ENCODE data around the gene TDRKH.
"Not testable (repeated sequence)": the region's sequence is repeated elsewhere in the genome, so short reads cannot be mapped to it uniquely, and the experiment has no call there.

TDRKH gene

DNA sequence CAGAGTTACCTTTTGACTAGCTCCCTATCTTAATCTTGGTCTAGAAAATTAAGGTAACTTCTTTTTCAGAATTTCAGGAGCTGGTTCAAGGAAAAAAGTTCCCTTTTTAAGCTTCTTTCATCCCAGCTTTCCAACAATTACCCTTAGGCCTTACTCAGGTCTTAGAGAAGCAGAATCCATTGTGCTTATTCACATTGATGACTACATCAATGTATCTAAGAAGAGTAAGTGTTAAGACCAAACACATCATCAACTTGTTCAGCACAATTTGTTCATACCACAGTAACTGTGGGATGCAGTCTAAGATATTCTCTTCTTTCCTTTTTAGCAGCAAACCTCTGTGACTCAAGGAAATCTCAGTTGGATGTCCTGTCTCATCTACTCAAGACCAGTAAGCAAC, 31.1 kb downstream of the TDRKH start:
- DNase-seq: no peak

- DNase-seq: no peak
Measured at GRCh38 chr1:151756291-151756690, 34.0 kb downstream of the TDRKH start.

DNA sequence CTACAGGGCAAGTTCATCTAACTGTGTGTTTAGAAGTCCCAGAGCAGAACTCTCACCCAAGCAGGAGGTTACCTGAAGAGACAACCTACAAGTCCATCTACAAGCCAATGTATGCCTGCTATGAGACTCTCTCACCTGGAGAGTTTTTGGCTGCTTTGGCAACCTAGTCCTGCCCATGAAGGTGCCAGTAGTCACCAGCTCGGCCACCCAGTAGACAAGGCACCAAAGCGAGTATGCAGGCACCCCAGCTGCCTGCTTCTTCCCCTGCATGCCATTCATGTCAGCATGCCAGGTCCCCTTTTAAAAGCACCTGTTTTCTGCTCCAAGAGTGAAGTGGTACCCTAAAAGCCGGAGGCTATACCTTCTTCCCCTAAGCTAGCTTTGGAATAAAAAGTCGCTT, 48.8 kb downstream of the TDRKH start:
- no peak for DNase-seq

DNA sequence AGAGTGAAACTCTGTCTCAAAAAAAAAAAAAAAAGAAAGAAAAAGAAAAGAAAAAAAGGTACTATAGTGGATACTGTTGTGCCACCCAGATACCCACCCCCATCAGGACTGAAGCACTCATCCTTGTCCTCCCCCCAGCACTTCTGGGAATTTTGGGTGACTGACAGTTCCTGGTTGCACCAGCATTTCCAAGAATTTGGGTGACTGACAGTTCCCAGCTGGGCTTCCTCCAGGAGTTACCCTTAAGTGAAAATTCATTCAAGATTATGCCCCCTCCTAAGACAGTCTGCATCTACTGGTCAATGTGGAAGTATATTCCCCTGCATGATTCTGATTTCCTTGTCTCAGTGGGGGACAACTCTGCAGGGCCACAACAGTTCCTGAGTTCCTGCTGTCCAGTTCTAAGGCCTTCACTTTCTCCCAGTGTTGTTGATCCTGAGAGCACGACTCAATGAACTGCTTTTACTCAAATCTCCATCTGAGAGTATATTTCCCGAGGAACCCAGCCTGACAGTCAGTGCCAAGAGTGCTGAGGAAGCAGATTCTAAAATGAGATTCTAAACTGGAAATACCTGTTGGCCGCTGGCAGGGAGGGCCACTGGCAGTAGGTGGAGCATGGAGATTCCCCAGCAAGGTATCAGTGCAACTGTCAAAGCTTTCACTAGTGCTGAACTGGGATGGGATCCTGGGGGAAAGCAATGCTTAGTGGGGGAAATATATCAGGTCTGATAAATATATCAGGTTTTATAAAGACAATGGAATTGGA, 50.5 kb downstream of the TDRKH start:
- DNase-seq: no peak

- DNase-seq: no peak
Measured at GRCh38 chr1:151737479-151737878, 52.8 kb downstream of the TDRKH start.

GRCh38 chr1:151737026-151737425, 53.3 kb downstream of the TDRKH start:
- no peak for DNase-seq

GRCh38 chr1:151733995-151734394, 56.3 kb downstream of the TDRKH start:
- not testable (repeated sequence) for DNase-seq

GRCh38 chr1:151733126-151733525, 57.2 kb downstream of the TDRKH start:
- no peak for DNase-seq

- no peak for DNase-seq
Measured at GRCh38 chr1:151729966-151730291, 60.4 kb downstream of the TDRKH start.

DNA sequence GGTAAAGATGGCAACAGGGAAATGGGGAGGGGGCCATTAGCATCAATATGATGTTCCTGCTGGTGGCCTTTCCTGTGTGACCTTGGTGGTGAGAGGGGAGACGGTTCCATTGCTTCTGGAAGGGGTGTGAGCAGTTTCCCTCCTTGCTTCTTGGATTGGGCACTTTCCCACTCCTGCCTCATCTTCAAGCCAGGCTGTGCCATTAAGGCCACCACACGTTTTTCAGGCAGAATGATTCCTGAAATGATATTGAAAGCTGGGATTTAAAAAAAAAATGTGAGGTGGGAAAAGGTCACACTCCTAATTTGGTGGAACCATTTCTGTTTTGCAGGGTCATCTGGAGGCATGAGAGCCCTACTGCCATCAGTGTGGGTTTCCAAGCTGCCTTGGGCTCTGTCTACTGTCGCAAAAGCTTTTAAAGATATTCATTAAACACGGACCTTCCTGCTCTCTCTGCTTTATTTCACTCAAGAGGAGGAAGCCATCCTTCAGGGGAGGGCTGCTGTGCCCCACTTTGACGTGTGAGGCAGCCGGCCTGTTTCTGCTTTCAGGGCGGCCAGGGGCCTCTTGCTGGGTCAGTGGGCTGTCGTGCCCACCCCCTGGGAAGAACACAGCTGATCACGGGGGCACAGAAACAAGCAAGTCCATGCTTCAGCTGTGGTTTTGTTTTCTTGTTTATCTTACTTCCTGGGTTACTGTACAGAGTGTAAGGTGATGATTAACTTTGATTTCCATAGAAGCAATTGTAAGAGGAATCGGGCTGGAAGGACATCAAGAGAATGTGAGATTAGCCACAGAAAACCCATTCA, 60.9 kb downstream of the TDRKH start:
- DNase-seq: no peak

- DNase-seq: no peak
Measured at GRCh38 chr1:151728151-151729054, 61.9 kb downstream of the TDRKH start.

GRCh38 chr1:151723726-151724370, 66.5 kb downstream of the TDRKH start:
- no peak for DNase-seq

Measured in CD4-positive, alpha-beta T cell treated with Interferon gamma for 1 hour (primary cell).